Upper lobe of left lung (tissue), 6 donors: ENCODE measurements around the gene PTPRH. TPM values are rescaled to one million over a fixed set of nuclear protein-coding genes. Genes with fewer than 3 reads are reported as not detected.
A peak's percentile ranks its signal among the peaks of the same experiment; 100 is the strongest.

Source experiments
- ATAC-seq, 2 donors: fragments of 200-7000 bp; cut with Tn5 transposase; one replicate each; pipeline ENCODE4 v1.9.1; 2022; ENCODE audit warnings: mild to moderate bottlenecking in 2 of 2, moderate library complexity in 2 of 2; ENCODE audit not compliant: low FRiP score in 2 of 2
- DNase-seq, 2 donors: peaks; one replicate each; pipeline ENCODE4 v3.0.0-alpha.2; 2019 to 2020
- H3K27ac ChIP-seq, 4 donors: fragments of 200-600 bp; sonication (generic); one replicate each; pipeline ENCODE4 v1.5.1; 2016 to 2019
- H3K27me3 ChIP-seq, 4 donors: fragments of 200-600 bp; sonication (generic); one replicate each; pipeline ENCODE4 v1.5.1; 2017 to 2019
- H3K36me3 ChIP-seq, 4 donors: fragments of 200-600 bp; sonication (generic); one replicate each; pipeline ENCODE4 v1.5.1; 2016 to 2019
- H3K4me1 ChIP-seq, 4 donors: fragments of 200-600 bp; sonication (generic); one replicate each; pipeline ENCODE4 v1.5.1; 2018 to 2019
- H3K4me3 ChIP-seq, 4 donors: fragments of 200-600 bp; sonication (generic); one replicate each; pipeline ENCODE4 v1.5.1; 2017 to 2019; ENCODE audit warnings: mild to moderate bottlenecking in 2 of 4, moderate library complexity in 1 of 4
- H3K9me3 ChIP-seq, 4 donors: fragments of 200-600 bp; sonication (generic); one replicate each; pipeline ENCODE4 v1.5.1; 2018 to 2019
- EP300 ChIP-seq, 4 donors: sonication (generic); formaldehyde crosslinking; IDR thresholded peaks; one replicate each; pipeline ENCODE4 v1.5.1; 2017; ENCODE audit warnings: antibody characterized with exemption in 4 of 4, control low read depth in 2 of 4
- POLR2A ChIP-seq, 4 donors: fragments of 450-650 bp; IDR thresholded peaks; one replicate each; pipeline ENCODE4 v1.5.1; 2016 to 2017; ENCODE audit warnings: antibody characterized with exemption in 4 of 4, mild to moderate bottlenecking in 2 of 4
- POLR2AphosphoS5 ChIP-seq, 2 donors: sonication (generic); formaldehyde crosslinking; IDR thresholded peaks; one replicate each; pipeline ENCODE4 v1.5.1; 2017; ENCODE audit warnings: antibody characterized with exemption in 2 of 2
- WGBS, 2 donors: methylation state at CpG; one replicate each; pipeline ENCODE4 v1.1.5; 2017 to 2018; 5-methylcytosine and 5-hydroxymethylcytosine counted together
- total RNA-seq, 6 donors: library from RNA; depleted of rRNA in 4 of 6; stranded (reverse); fragments of >200 nt in 4 of 6; gene quantifications; one replicate each; pipeline versions ENCODE4 v1.1.0 to v1.2.1, GENCODE V29; 2016 to 2021
- TF ChIP-seq, protein P1 (sequence below), 6 experiments: fragments of 450-650 bp in 4 of 6; fragments of 200-600 bp in 2 of 6; sonication (generic) in 2 of 6; IDR thresholded peaks; one replicate each; pipeline ENCODE4 v1.5.1; 2016 to 2019; ENCODE audit warnings: antibody characterized with exemption in 6 of 6
- donor health status: DM: no; HTN: no; CAD: no; lungs with moderate emphysema.
- donor health status: DM: no; HTN: yes; CAD: no; lungs with severe emphysema.

PTPRH gene
- total RNA-seq, 6 donors from 2014 or later: 0.30 to 3.1 (median 0.67) TPM; not detected in 1

DNA sequence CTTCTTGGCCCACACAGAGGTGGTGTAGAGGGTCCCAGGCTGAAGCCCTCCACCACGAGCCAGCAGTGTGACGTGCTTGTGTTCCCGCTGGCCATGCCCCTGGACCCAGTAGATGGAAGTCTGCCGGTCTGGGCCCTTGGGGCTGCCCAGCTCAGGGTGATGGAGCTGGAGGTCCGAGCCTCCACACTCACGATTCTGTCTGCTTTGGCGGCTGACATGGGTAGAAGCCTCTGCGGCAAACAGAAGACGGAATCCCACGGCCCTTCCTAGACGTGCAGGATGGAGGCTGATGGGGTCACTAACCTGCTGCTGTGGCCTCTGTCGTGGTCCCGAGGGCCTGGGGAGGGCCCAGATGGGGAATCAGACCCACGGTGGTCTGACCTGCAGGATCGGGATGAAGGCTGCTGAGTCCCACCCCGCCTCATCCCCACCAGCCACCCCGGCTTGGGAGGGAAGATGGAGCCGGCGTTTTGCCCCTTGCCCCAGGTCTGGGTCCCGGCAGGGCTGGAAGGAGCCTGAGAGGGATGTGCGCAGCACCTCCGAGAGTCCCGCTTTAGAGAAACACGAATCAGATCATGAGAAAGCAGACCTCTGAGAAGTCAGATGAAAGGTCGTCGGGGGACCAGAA is 14.9 kb upstream of the PTPRH start:
- no peak overlapping the region for H3K27ac ChIP-seq
- WGBS, 2 donors: 77 to 82% methylated on average over 14 to 21 of the region's 26 CpGs
- no peaks in the 10 kb centered on the region for H3K27me3 ChIP-seq
- no peak overlapping the region for H3K4me3 ChIP-seq
- peak in 1 of 2 donors; percentile 6 for ATAC-seq
- TF ChIP-seq POLR2A (IDR thresholded peaks at IDR 0.05): no peak
- TF ChIP-seq, protein P1, sequence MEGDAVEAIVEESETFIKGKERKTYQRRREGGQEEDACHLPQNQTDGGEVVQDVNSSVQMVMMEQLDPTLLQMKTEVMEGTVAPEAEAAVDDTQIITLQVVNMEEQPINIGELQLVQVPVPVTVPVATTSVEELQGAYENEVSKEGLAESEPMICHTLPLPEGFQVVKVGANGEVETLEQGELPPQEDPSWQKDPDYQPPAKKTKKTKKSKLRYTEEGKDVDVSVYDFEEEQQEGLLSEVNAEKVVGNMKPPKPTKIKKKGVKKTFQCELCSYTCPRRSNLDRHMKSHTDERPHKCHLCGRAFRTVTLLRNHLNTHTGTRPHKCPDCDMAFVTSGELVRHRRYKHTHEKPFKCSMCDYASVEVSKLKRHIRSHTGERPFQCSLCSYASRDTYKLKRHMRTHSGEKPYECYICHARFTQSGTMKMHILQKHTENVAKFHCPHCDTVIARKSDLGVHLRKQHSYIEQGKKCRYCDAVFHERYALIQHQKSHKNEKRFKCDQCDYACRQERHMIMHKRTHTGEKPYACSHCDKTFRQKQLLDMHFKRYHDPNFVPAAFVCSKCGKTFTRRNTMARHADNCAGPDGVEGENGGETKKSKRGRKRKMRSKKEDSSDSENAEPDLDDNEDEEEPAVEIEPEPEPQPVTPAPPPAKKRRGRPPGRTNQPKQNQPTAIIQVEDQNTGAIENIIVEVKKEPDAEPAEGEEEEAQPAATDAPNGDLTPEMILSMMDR (IDR thresholded peaks at IDR 0.05): no peak
- TF ChIP-seq EP300 (IDR thresholded peaks at IDR 0.05): no peak
- no peak for TF ChIP-seq POLR2AphosphoS5 (IDR thresholded peaks at IDR 0.05)
- no peak for DNase-seq
- H3K36me3 ChIP-seq: peaks cover 0 to 32% (median 22%) of the 10 kb centered on the region in 4 donors
- H3K9me3 ChIP-seq: no peaks in the 10 kb centered on the region
- no peaks in the 10 kb centered on the region for H3K4me1 ChIP-seq

DNA sequence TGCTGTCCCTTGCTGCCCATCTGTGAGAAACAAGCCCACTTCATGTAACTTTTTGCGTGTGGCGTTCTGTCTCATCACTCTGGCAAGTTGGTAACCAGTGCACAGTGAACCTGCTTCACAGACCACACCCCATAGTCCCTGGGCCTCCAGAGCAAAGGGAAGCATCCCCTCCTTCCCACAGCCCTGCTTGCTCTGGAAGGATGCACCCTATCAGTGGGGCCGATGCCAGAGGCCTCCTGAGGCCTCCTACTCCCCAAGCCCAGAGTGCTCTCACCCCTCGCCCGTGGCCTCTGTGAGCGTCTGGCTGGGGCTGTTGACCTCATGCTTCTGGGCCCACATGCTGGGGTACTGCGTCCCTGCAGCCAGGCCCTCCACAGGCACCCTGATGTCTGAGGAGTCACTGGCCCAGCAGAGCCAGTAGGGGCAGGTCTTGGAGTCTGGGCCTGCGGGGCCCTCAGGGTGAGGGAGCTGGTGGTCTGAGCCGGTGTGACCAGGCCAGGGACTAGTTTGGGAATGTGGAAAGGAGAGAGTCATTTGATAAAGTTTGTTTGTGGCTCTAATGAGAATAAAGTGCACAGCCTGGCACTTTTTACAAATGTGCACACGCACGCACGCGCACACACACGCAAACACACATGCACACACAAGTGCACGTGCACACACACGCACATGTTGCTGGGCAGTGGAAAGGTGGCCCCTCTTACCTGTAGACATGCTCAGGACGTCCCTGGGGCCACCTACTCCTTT is 14.2 kb upstream of the PTPRH start:
- H3K4me1 ChIP-seq: no peaks in the 10 kb centered on the region
- H3K9me3 ChIP-seq: no peaks in the 10 kb centered on the region
- DNase-seq (peak in 1 of 2 donors; percentile 62), ATAC-seq (no peak)
- no peak overlapping the region for H3K27ac ChIP-seq
- no peaks in the 10 kb centered on the region for H3K27me3 ChIP-seq
- H3K36me3 ChIP-seq: peaks cover 0 to 25% (median 16%) of the 10 kb centered on the region in 4 donors
- WGBS, 2 donors: 79 to 90% methylated on average over 13 to 17 of the region's 17 CpGs
- TF ChIP-seq POLR2A (IDR thresholded peaks at IDR 0.05): no peak
- TF ChIP-seq POLR2AphosphoS5 (IDR thresholded peaks at IDR 0.05): no peak
- no peak for TF ChIP-seq EP300 (IDR thresholded peaks at IDR 0.05)
- no peak overlapping the region for H3K4me3 ChIP-seq

DNA sequence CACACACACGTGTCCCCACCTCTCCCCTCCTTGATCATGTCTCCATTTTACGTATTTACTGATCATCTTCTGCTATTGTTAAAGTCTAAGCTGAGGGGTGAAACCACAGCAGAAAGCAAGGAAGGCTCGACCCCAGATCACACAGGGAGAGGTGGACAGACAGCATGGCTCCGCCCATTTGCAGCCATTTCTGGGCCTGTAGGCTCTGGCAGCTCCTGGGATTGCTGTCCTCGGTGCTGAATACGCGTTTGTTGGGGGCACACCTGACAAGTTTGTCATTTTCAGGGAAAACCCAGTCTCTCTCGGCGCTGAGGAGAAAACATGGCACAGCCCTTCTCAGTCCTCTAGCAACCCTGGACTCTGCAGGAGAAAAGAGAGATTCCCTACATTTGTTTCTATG is 11.2 kb upstream of the PTPRH start:
- no peaks in the 10 kb centered on the region for H3K9me3 ChIP-seq
- ATAC-seq (no peak), DNase-seq (no peak)
- no peaks in the 10 kb centered on the region for H3K36me3 ChIP-seq
- H3K4me1 ChIP-seq: peaks cover 10 to 14% (median 12%) of the 10 kb centered on the region in 4 donors
- H3K27me3 ChIP-seq: no peaks in the 10 kb centered on the region
- WGBS, 2 donors: 79 to 81% methylated on average over 9 of the region's 9 CpGs
- no peak for TF ChIP-seq EP300 (IDR thresholded peaks at IDR 0.05)
- no peak for TF ChIP-seq POLR2A (IDR thresholded peaks at IDR 0.05)
- TF ChIP-seq, protein P1 (IDR thresholded peaks at IDR 0.05): no peak
- TF ChIP-seq POLR2AphosphoS5 (IDR thresholded peaks at IDR 0.05): no peak
- H3K4me3 ChIP-seq: no peak overlapping the region
- no peak overlapping the region for H3K27ac ChIP-seq

DNA sequence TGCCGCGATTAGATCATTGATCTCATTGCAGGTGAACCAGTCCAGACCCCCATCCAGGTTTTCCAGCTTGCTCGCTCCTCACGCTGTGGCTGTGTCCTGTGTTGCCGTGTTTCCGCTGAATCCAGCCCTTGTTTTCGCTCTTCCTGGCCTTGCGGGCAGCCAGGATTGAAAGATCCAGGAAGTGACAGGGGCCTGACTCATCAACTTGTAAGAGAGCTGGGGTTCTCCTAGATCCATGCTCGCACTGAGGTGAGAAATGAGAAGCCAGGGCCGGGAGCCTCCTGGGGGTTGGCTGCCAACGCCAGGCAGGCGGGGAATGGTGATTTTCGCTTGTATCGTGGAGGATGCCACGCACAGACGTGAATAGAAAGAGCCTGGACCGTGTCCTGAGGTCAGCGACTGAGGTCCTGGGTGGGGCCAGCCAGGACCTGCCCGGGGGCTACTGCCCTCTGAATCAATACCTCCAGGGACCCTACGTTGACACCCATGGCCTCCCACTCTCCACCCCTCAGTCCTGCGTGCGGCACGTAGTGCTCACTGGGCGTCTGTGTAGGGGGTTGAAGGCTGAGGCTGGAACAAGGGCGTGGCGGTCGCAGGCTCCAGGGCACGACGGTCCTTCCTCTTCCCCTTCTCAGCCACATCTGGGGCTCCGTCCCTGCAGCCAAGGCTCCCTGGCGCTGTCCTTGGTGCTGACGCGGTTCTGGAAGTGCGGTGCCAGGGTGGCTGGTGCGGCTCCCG is 7.3 kb upstream of the PTPRH start:
- H3K27ac ChIP-seq: peak overlapping the region in 3 of 4 donors; percentile 40 to 62 (median 60)
- peak; percentile 58 to 85 for DNase-seq
- WGBS, 2 donors: 8 to 9% methylated on average over 19 to 22 of the region's 36 CpGs

DNA sequence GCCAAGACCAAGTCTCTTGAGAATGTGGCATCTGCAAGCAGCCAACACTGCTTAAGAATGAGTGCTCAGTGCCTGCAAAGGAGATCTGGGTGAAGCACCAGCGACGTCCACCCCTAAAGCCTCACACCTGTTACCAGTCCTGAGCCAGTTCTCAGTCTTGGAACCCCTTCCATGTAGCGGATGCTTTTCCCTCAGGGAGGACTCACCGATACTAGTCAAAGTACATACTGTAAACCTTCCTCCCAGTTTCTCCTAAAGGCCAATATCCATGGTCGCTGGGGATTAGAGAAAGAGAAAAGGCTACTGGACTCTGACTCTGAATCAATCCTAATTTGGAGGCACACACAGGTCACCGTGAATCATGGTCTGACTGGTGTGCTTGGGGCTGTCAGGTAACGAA is 4.2 kb upstream of the PTPRH start:
- no peaks in the 10 kb centered on the region for H3K36me3 ChIP-seq
- TF ChIP-seq POLR2AphosphoS5 (IDR thresholded peaks at IDR 0.05) (no peak), POLR2A (IDR thresholded peaks at IDR 0.05) (no peak), EP300 (IDR thresholded peaks at IDR 0.05) (no peak)
- TF ChIP-seq, protein P1 (IDR thresholded peaks at IDR 0.05): no peak
- peaks cover 0 to 13% (median 5%) of the 10 kb centered on the region in 4 donors for H3K9me3 ChIP-seq
- ATAC-seq (no peak), DNase-seq (no peak)
- H3K27me3 ChIP-seq: no peaks in the 10 kb centered on the region
- 86 to 87% methylated on average over 5 to 7 of the region's 7 CpGs for WGBS, 2 donors
- no peak overlapping the region for H3K27ac ChIP-seq
- H3K4me1 ChIP-seq: peaks cover 10 to 14% (median 12%) of the 10 kb centered on the region in 4 donors
- no peak overlapping the region for H3K4me3 ChIP-seq

More for the DNA sequence above, 7.3 kb upstream of the PTPRH start:
- H3K4me3 ChIP-seq: peak overlapping the region in 3 of 4 donors; percentile 40 to 51 (median 44)
- no peaks in the 10 kb centered on the region for H3K36me3 ChIP-seq
- H3K27me3 ChIP-seq: no peaks in the 10 kb centered on the region
- H3K4me1 ChIP-seq: peaks cover 10 to 14% (median 12%) of the 10 kb centered on the region in 4 donors
- peaks cover 0 to 13% (median 5%) of the 10 kb centered on the region in 4 donors for H3K9me3 ChIP-seq
- TF ChIP-seq POLR2AphosphoS5 (IDR thresholded peaks at IDR 0.05) (peak; percentile 22 to 29), POLR2A (IDR thresholded peaks at IDR 0.05) (peak in 1 of 4 donors; percentile 41), EP300 (IDR thresholded peaks at IDR 0.05) (no peak)
- peak; percentile 84 to 97 for ATAC-seq
